IPS-11a (cell line): ENCODE results near the gene TASP1.

Experiments
- H3K4me3 ChIP-seq: one replicate; pipeline ENCODE4 v1.5.1; 2013; ENCODE audit warnings: low read depth, low read length, control low read depth

The TASP1 gene

DNA sequence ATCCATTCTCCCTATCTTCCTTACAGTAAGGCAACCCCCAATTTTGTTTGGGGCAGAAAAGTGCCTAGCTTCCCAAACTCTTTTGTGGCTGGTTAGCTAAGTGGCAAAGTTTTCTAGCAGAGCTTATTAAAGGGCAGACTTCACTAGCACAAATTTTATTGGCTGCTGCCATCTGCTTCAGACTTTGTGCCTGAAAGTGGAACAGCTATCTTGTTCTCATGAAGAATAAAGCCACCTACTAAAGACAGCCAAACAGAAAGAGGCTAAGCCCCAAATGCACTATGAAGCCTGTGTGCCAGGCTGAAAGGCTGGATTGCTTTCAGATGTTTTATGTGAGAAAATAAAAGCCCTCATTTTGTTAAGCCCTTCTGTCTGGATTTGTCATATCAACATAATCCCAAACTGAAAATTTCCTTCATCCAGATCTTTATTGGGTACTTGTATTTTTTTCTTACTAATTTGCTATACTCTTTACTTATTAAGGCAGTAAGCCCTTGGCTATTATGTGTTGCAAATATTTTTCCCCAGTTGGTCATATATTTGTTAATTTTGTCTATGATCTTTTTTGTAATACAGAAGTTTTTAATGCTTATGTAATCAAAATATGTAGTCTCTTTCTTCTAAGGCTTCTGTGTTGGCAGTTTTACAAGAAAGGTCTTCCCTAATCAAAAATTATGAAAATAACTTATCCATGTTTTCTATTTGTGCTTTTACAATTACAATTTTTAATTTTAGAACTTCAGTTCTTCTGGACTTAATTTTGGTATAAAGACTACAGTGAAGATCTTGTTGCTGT is 191.1 kb downstream of the TASP1 start:
- H3K4me3 ChIP-seq, result no peak overlapping the region

DNA sequence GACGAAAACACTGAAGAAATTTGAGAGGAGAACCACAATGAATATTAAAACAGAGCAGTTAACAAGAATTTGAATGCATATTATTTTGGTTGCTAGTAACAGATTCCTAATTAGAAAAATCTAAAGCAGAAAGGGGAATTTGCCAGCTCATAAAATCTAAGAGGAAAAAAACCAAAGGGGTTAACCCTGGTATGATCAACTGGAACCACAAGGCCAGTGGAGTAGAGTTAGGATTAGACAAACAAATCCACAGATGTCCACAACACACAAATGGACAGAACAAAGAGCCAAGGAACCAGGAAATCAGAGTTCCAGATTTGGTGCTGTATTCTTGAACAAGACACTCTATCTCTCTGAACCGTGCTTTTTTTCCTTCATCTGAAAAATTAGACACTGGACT is 195.0 kb downstream of the TASP1 start:
- no peak overlapping the region for H3K4me3 ChIP-seq

DNA sequence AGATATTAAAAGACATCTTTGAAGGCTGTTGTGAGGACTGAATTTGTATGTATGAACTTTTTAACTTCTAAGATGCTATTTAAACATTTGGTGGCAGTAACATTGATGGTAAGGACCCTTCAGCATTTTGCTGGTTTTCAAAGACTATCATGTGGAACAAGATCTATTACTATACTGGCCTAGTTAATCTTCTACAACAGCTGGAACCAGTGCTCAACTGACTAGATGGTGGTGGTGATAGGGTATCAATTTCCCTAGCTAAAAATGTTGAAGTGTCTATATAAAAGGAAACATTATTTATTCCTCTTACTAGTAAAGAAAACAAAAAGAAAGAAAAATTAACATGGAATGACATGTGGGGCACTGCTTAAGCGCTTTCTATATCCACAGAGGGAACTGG is 195.7 kb downstream of the TASP1 start:
- H3K4me3 ChIP-seq, result no peak overlapping the region

DNA sequence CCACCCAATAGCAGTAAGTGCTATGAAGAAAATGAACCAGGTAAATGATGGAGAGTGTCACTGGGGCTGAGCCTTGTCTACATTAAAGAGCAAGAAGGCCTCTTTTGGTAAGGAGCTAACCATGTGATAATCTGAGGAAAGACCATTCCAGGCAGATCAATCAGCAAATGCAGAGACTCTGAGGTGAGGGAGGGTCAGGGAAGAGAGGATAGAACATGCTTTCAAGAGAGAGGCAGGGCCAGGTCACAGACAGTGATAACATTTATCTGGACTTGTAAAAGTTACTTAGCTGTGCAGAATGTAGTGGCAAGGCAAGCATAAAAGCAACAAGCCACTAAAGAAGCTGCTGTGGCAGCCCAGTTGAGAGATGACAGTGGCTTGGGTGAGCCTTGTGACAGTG is 197.3 kb downstream of the TASP1 start:
- H3K4me3 ChIP-seq, result no peak overlapping the region

DNA sequence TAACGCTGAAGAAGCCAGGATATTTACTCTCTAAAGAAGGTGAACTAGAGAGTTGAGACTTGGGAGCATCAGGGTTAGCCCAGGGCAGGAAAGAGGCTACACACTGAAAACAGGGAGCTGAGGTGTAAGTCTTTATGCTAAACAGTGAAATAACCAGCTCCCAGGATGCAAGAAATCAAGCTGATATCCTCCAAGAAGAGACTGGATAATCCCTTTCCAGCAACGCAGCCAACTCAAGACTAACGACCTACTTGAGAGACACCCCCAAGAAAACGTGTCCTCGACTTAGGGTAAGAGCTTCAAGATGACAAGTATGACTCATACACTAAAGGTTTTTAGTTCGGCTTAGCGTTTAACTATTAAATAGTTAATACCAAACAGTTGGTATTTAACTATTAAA is 202.2 kb downstream of the TASP1 start:
- no peak overlapping the region for H3K4me3 ChIP-seq

DNA sequence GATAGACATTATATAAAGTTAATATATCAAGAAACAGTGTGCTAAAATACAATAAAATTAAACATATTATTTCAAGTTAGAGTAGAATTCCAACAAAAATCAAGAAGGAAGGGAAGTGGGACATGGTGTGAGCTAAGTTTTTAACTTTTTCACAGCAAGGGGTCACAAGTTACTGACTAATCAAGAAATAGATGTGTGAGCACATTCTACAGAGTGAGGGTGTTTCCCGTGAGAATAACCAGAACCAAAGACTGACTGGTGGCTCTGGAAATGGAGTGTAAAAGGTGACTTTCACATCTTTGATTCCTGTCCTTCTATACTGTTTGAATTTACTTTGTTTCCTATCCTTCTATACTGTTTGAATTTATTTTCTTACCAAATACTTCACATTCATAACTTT is 206.6 kb downstream of the TASP1 start:
- no peak overlapping the region for H3K4me3 ChIP-seq

DNA sequence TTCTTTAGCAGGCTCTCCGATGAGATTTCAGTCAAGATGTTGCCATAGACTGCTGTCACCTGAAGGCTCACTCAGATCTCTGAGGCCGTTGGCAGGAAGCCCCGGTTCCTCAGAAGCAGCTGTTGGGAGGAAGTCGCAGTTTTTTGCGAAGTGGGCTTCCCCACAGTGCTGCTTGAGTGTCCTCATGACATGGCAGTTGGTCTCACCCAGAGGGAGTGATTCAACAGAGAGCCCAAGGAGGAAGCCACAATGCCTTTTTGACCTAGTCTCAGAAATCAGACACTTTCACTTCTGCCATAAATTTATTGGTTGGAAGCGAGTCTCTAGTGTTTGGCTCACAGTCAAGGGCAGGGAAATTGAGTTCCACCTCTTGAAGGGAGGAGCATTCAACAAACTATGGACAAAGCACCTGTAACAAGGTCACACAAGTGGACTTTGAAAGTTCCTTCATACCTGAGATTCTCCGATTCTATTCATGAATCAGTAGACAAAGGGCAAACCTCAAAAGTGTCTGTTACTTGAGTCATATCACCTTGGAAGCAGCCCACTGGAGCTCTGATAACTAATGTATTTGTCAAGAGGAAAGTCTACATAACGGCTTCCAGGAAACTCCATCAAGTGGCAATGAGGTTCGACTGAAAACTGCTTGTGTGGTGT is 208.3 kb downstream of the TASP1 start:
- H3K4me3 ChIP-seq, result no peak overlapping the region

DNA sequence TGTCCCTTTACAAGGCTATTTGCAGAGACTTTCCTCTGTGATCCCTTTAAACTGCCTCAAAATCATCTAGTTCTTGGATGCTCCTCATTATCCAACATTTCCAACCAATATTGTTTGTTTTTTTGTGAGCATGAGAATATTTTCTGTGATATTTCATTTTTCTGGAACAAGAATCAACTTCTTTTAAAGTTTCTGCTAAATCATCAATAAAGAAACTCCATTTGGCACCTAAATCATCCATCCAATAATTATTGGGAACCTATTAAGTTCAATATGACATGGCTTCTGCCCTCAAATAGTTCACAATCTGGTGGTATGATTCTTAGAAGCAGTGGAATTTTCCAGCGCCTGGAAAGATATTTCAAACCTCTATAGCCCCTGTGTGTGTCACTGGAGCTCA is 210.0 kb downstream of the TASP1 start:
- no peak overlapping the region for H3K4me3 ChIP-seq

DNA sequence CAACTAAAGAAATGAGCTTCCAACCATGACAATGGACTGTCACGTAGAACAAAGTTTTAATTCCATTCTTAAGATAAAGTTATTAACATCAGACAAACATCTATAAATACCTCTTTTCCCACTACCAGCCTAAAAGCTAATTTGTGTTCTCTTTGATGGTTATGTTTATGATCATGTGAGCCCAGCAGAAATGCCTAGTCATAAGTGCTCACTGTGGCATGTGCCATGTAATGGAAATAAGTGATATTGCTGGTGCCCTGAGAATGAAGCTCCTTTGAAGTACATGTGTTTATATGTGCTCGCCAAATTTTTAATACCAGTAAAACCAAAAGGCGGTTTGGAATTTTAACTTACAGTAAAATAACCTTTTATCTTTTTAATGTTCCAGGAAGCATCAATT is 211.9 kb downstream of the TASP1 start:
- H3K4me3 ChIP-seq, result no peak overlapping the region

DNA sequence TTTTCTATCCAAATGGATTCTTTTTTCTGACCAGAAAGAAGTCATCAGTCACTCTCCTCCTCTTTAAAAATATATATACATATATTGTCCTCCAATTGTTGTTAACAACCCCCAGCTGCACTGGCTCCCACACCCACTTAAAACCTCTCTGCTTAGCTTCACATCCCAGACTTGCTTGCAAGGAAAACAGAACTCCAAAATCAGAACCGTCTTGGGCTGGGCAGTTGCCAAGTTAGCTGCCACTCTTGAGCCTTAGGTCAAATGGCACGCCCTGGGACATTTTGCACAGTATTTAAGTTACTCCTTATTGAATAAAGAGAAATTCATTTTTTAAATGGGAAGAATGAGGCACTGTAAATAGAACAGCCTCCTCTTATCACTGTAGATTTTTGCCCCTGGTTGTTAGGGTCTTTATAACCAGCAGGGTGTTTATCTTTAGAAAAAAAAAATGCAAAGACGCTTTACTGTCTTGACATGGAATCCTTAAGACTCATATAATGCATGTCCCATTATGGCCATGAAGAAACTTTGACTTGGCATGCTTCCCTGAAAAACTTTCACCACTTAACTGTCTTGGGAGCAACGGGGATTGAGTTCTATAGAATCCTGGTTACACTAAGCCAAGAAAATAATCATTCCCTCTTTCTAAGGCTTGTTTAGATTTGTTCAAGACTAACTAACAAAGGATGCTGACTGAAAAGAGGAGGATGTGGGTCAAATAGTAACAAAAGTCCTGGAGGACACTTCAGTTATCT is 213.2 kb downstream of the TASP1 start:
- no peak overlapping the region for H3K4me3 ChIP-seq

DNA sequence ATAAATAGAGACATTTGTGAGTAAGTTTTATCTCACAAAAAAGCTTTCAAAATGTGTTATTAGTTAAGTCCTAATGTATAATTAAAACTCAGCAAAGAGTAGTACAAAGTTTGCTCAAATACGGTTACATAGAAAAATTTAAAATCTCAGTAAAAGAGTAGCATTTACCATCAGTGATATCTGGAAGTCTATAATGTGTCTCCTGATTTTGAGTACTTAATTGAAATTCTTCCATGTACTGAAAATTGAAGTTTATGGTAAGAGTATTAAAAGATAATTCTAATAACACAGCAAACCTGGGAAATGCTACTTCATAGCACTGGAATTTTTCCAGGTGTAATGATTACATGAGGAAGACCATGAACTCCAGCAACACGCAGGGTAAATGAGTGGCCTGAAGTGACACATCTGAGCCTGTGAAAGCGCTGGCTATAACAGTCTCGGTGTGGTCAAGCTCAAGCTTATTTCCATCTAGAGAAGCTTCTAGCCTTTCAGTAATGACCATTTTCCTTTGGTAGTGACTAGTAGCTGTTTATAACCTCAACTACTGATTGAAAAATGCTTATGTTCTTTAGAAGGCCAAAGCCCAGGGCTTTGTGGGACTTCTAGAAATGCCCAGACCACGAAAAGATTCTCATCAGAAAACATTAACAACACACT is 214.4 kb downstream of the TASP1 start:
- H3K4me3 ChIP-seq, result no peak overlapping the region

DNA sequence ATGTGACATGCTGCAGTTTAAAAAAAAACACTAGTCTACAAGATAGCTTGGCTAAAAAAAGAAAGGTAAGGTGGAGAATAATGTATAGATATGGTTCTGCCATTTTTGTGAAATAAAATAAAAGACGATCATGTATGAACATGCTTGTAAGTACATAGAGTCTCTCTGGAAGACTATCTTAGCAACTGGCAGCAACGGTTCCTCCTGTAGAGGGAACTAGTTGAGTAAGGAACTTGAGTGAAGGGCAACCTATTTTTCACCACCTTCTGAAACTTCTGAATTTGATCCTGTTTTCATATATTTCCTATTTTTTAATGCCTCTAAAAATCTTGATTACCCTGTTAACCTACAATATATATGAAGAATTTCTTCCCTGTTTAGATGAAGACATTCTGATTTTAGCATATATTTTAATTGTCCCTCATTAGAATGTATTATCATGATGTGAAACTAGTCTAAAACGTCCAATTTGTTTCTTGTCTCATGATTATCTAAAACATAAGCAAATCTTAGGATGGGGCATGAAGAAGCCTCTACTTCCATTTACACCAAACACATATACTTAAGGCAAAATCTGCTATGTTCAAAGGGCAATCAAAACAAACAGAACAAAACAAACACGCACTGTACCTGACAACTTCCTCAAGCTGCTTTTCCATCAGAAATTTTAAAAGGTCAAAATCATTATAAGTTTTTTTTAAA is 215.1 kb downstream of the TASP1 start:
- no peak overlapping the region for H3K4me3 ChIP-seq

DNA sequence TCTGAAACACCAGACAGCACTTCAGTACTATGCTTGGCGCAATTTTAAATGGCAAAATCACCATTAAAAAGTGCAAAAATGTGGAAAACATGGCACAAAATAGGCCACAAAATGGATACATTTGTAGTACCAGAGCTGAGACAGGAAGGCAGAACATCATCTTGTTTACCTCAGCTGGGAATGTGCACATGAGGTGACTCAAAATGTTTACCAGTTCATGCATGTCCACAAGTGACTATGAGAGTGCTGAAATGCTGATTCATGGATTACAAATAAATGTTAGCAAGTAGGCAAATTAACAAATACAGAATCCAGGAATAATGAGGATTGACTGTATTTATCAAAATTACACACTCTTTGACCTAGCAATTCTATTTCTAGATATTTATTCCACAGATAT is 216.1 kb downstream of the TASP1 start:
- H3K4me3 ChIP-seq, result no peak overlapping the region

DNA sequence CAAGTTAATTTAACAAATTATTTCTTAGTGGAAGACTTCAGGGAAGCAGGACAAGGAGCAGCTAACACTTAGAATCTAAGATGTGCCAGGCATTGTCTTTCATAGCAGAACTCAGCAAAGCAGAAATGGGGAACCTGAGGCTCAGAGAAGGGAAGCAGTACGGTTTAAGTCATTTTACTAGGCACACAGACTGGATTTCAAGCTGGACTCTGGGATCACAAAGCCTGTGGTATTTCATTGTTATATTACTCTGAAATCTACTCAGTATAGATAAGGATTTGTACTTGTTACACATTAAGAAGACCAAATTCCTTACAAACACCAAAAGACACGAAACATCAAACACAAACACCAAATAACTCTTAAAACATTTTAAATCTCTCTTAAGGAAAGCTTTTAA is 218.1 kb downstream of the TASP1 start:
- H3K4me3 ChIP-seq, result no peak overlapping the region

DNA sequence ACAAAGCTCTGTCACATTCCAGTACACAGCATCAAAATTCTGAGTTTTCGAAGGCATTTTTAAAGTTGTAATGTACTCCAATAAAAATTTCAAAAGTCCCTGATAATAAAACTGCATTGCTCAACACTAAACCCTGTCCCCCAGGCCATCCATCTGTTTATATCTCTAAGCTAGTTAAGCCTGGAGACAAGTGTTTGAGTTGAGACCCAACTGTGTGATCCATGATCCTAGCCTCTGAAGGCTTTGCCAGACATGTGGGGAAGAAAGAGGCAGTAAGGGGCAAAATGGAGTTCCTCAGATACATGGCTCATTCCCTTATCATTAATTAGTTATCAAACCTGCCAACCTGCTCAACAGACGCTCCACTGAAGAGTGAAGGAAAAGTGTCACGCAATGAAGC is 219.3 kb downstream of the TASP1 start:
- no peak overlapping the region for H3K4me3 ChIP-seq

DNA sequence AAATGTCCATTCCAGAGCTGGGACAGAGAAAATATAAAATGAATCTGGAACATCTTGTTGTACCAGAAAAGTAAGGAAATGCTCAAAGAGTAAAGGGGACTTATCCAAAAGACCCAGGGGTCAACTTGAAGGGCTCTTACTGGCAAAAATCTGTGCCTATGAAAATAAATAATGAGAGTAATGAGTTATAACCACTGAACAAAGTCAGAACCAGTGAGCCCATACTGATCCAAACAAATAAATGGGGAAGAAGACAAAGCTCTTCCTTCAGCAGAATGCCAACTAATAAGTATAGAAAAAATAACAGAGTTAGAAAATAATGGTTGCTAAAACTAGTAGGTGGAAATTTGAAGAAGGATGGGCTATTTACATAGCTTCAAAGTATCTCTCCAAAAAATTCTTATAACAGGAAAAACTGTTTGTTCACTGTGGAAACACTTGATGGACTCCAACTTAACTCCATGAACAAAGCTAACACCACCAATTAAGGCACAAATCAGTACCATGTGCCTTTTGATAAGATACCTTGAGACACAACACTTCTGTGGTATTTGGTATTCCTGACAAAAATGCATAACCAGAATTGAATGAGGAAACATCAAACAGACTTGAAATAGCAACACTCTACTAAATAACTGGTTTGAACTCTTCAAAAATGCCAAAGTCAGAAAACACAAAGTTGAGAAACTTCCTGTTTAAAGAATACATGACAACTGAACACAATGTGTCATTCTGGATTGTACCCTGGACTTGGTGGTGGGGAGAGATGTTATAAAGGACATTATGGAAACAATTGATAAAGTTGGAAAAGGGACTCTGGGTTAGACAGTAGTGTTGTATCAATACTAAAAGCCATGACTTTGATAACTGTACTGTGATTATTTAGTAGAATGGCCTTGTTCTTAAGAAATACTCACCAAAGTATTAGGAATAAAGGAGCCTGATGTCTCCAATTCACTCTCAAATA is 220.2 kb downstream of the TASP1 start:
- H3K4me3 ChIP-seq, result no peak overlapping the region

DNA sequence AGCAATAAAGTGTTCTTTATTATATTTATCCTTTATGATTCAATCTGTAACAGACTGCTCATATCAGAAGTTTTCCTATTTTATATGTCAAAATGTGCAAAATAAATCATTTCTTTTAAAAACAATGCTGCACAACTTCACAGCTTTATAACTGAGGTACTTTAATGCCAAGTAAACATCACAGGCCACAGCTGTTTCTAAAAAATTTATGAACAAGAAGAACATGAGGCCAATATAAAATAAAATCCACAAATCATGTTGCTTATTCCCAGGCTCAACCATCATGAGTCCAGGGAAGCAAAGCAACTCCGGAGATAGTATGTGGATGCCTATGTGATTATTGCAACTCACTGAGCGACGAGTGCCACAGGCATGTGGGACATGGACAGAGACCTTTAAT is 222.2 kb downstream of the TASP1 start:
- H3K4me3 ChIP-seq, result no peak overlapping the region

DNA sequence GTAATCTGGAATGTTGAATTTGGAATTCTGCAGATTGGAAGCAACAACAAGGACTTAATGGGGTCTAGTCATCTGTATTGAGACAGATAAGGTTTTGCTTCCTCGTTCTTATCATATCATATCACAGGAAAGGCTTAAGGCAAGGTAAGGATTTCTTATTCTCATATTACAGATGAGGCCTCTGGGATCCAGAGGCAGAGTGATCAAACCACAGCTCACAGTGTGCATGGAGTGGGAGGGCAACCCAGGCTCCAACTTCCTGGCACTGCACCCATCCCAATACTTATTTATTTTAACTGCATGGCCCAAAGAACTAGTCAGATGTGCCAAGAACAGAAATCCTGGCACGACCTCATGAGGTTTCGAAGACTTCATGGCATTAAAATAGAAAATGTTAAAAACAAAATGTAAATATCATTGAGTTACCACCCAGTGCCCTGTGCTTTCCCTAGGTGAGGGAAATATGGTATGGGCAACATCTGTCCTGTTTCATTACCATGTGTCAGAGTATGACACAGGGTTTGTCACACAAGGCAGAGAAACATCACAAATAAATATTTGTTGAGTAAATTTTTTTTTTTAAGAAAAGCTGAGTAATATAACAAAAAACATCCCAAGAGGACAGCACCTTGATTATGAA is 225.8 kb downstream of the TASP1 start:
- H3K4me3 ChIP-seq, result no peak overlapping the region

DNA sequence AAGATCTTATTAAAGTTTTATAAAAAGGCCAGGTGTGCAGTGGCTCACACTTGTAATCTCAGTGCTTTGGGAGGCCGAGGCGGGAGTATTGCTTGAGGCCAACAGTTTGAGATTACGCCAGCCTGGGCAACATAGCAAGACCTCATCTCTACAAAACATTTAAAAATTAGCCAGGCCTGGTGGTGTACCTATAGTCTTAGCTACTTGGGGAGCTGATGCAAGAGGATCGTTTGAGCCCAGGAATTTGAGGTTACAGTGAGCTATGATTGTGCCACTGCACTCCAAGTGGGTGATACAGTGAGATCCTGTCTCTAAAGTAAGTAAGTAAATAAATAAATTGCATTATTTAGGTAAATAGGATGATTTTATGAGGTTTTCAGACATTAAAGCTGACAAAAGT is 234.4 kb downstream of the TASP1 start:
- H3K4me3 ChIP-seq, result no peak overlapping the region
